Motor neuron (in vitro differentiated cells): ENCODE results near the gene SENP1. TPM values are rescaled to one million over a fixed set of nuclear protein-coding genes. Genes with fewer than 3 reads are reported as not detected.

Experiments
- ATAC-seq, 8 experiments: fragments of 200-7000 bp; cut with Tn5 transposase; replicated peaks in 6 of 8; 2 replicates each; pipeline ENCODE4 v1.8.0; 2021; ENCODE audit warnings: mild to moderate bottlenecking in 8 of 8, moderate library complexity in 8 of 8
- H3K27ac ChIP-seq, 2 donors: fragments of 250-450 bp; sonication (Bioruptor Pico); 2 replicates each; pipeline ENCODE4 v1.9.0; 2021; ENCODE audit warnings: antibody characterized with exemption in 2 of 2, mild to moderate bottlenecking in 2 of 2, moderate library complexity in 1 of 2
- H3K4me1 ChIP-seq, 2 donors: fragments of 250-450 bp; sonication (Bioruptor Pico); replicated peaks in 1 of 2; 2 replicates each; pipeline ENCODE4 v1.6.1; 2021; ENCODE audit warnings: antibody characterized with exemption in 2 of 2, mild to moderate bottlenecking in 2 of 2, moderate library complexity in 1 of 2
- H3K4me3 ChIP-seq, 5 donors: fragments of 250-450 bp; sonication (Bioruptor Pico); 2 replicates each; pipeline ENCODE4 v1.9.0; 2021; ENCODE audit warnings: antibody characterized with exemption in 5 of 5, mild to moderate bottlenecking in 5 of 5, moderate library complexity in 4 of 5
- WGBS, 10 experiments: fragments of 450-650 bp; shearing (Covaris generic); methylation state at CpG; one replicate each; pipeline ENCODE4 v1.0.0; 2022; 5-methylcytosine and 5-hydroxymethylcytosine counted together
- in situ Hi-C, 9 experiments: fragments of 400-800 bp; cut with MboI; loops; one replicate each; pipeline ENCODE4 v1.15.0; 2021; ENCODE audit warnings: low sequenced_read_pairs in 9 of 9, low pct_unique_long_range_greater_than_20kb in 2 of 9; ENCODE audit not compliant: unreplicated experiment in 9 of 9
- total RNA-seq, 8 experiments: library from RNA; unstranded; fragments of 300-600 nt; gene quantifications; 2 replicates each; pipeline versions ENCODE4 v1.2.3 to v1.2.4, GENCODE V29; 2022

SENP1 gene
- total RNA-seq, 8 experiments from 2014 or later, result 9.5 to 28.8 (median 19.2) TPM

DNA sequence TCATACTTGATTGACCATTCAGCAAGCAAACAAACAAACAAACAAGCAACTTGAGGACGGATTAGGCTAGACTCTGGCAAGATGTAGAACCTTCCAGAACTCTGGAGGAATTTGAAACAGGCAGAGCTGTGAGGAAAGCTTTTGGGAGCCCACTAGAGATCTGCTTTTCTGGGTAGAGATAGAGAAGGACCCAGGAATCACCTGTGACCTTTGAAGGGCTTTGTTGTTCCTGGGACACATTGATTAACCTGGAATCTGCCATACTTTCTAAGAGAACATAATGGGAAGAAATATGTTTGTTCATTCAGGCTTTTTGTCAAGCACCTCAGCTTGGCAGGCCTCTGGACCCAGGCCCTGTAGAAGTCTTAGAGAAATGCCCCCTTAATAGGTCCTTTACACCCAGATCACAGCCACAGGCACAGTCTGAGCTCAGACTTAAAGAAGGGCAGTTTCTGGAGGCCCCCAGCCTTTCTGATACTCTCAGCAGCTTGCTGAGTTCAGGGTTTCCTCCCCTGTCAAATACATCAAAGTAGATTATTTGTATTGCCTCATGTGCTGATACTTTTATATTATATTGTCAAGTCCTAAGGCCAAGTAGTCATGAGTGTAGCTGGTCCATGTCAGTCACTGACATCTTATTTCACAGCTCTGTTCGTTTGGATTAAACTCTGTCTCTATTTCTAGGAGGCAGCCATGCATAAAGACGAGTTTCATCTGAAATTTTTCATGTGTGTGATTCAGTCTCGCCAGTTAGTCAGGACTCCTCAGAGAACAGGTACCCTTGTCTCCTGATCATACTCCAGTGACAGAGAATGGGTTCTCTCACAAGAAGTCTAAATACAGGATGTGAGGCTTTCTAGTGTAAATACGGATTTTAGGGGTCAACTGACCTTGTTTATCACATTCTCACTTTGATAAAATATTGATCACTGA lies 1.1 kb upstream of the SENP1 start:
- WGBS, 10 experiments, result 48 to 100% (median 80%) methylated on average over 1 to 5 of the region's 5 CpGs; no CpG with 5 or more reads in 3 of the 10 experiments
- no peak for ATAC-seq
- H3K27ac ChIP-seq, result peak overlapping the region; percentile 95 to 97
- peak overlapping the region; percentile 64 to 85 (median 69) for H3K4me3 ChIP-seq
- in situ Hi-C loops, result no loop called here
- H3K4me1 ChIP-seq, result peaks cover 11 to 15% of the 10 kb centered on the region in 2 donors

DNA sequence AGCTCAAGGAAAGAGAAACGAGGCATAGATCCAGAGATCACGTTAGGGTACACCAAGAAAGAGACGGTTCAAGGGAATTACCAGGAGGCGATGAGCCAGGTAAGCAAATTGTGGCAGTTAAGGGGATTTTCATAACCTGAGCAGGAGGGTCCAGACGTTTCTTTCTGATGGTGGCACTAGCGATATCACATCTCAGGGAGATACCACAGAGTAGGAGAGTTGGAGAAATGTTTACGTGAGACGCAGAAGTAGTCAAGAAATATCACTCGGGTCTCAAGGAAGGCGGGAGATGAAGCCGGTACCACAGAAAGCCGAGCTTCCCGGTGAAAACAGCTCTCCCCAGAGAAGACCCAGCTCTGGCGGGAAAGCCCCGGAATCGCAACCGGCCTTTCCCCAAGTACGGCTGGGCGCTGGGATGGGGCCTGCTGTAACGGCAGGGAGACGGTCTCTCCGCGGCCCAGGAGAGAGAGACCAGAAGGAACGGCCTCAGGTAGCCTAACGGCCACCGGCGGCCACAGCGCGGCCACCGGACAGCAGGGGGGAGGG lies 485 bp downstream of the SENP1 start:
- peak in 2 of 8 experiments; percentile 32 to 50 for ATAC-seq
- Histone ChIP-seq H3K4me3 (peak overlapping the region; percentile 64 to 85 (median 69)), H3K4me1 (peaks cover 11 to 15% of the 10 kb centered on the region in 2 donors), H3K27ac (peak overlapping the region; percentile 95 to 97)
- 0 to 19% (median 0%) methylated on average over 1 to 23 of the region's 30 CpGs for WGBS, 10 experiments
- in situ Hi-C loops, result no loop called here

DNA sequence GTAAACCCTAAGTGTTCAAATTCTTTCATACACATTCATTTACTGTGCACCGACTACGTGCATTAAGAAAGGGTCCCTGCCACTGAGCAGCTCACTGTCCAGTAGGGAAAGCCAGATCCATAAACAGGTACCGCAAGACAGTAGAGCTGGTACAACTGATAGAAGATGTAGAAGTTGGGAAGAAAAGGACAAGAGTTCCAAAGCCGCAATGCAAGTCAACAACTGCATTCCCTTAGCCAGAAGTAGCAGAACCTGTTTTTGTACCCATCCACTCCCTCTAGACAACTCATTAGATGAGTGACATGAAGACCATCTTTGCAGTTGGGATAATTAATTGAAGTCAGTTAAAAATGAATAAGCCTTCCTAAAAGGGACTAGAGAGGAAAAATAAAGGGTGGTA lies 1.3 kb downstream of the SENP1 start:
- H3K4me1 ChIP-seq, result peaks cover 11 to 15% of the 10 kb centered on the region in 2 donors
- no peak for ATAC-seq
- WGBS, 10 experiments, result 57 to 100% (median 87%) methylated on average over 1 to 4 of the region's 4 CpGs; no CpG with 5 or more reads in 1 of the 10 experiments
- H3K4me3 ChIP-seq, result peak overlapping the region; percentile 64 to 85 (median 69)
- H3K27ac ChIP-seq, result no peak overlapping the region
- in situ Hi-C loops, result no loop called here

DNA sequence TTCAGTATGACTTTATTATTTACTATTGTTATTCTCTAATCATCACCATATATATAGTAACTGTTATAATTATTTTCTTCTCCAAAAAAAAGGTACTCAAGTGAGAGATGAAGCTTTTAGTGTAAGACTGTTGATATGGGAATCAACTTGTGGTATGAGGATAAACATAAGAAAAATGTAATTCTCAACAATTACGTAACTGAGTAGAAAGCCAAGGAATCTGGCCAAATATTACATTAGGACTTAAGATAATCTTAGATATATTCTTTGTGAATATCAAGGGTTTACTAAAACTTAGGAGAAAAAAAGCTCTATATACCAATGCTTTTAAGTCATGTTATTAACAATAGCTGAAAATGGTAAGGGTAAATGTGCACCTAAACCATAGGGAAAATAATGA lies 13.3 kb downstream of the SENP1 start:
- 88 to 100% (median 100%) methylated on average over 1 of the region's 1 CpG; no CpG with 5 or more reads in 1 of the 10 experiments for WGBS, 10 experiments
- no peak overlapping the region for H3K27ac ChIP-seq
- in situ Hi-C loops, result no loop called here
- H3K4me1 ChIP-seq, result no peaks in the 10 kb centered on the region
- no peak for ATAC-seq
- H3K4me3 ChIP-seq, result no peak overlapping the region

DNA sequence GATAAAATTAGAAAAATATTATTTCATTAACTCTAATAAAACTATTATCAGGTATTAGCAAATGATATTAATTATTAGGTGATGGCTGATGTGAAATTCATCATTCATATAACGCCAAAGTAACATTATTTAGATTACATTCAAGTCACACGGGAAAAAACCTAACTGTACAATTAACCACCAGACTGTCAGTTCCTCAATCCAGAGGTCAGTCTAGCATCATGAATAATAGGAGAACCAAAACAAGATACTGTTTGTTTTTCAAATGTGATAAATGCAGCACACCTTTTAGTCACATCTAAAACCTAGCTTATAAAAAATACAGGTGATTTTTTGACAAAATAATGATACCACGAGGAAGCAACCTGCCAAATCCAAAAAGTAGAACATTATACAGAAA lies 19.6 kb downstream of the SENP1 start:
- no peak for ATAC-seq
- H3K4me1 ChIP-seq, result no peaks in the 10 kb centered on the region
- in situ Hi-C loops, result loop anchor here in 1 of 9 experiments (10.0 kb wide), 1 partner anchor 78 kb away; no protein-coding TSS in a partner anchor
- no peak overlapping the region for H3K27ac ChIP-seq
- no peak overlapping the region for H3K4me3 ChIP-seq
- WGBS, 10 experiments, result 90 to 100% (median 93%) methylated on average over 1 to 3 of the region's 3 CpGs; no CpG with 5 or more reads in 1 of the 10 experiments

DNA sequence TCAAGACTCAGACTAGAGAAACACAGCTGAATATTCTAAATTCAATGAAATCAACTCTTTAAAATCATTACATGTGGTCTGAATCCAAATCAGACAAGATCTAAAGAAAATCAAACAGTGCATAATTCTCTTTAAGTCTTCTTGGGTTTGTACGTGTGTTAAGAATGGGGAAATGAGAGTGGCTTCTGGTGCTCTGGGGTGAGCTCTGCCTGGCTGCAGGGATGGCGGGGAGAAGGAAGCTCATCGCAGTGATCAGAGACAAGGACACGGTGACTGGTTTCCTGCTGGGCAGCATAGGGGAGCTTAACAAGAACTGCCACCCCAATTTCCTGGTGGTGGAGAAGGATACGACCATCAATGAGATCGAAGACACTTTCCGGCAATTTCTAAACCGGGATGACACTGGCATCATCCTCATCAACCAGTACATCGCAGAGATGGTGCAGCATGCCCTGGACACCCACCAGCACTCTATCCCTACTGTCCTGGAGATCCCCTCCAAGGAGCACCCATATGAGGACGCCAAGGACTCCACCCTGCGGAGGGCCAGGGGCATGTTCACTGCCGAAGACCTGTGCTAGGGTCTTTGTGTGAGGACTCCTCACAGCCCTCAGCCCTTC lies 20.9 kb downstream of the SENP1 start:
- H3K4me1 ChIP-seq, result no peaks in the 10 kb centered on the region
- in situ Hi-C loops, result loop anchor here in 1 of 9 experiments (10.0 kb wide), 1 partner anchor 80 kb away; no protein-coding TSS in a partner anchor
- WGBS, 10 experiments, result 60 to 100% (median 94%) methylated on average over 2 to 10 of the region's 12 CpGs; no CpG with 5 or more reads in 2 of the 10 experiments
- ATAC-seq, result no peak
- H3K4me3 ChIP-seq, result no peak overlapping the region
- no peak overlapping the region for H3K27ac ChIP-seq

DNA sequence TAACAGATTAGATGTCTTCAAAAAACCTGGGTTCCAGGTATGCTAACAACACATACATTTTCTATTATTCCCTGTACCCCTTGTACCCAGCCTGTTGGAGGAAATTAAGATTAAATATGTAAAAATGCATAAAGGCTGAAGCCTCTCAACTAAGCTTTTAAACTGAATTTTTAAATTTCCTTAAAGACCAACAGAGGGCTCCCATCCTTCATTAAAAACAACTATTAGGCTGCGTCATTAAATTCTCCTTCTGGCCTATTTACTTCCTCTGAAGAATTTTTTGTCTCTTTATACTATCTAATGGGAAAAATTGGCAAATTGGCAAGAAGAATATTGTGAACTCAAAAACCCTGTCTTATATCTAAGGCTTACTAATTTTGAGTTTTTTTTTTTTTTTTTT lies 21.8 kb downstream of the SENP1 start:
- in situ Hi-C loops, result loop anchor here in 1 of 9 experiments (10.0 kb wide), 1 partner anchor 81 kb away; no protein-coding TSS in a partner anchor
- ATAC-seq, result peak in 3 of 8 experiments; percentile 44 to 48 (median 47)
- 14 to 100% (median 86%) methylated on average over 1 of the region's 1 CpG; no CpG with 5 or more reads in 1 of the 10 experiments for WGBS, 10 experiments

DNA sequence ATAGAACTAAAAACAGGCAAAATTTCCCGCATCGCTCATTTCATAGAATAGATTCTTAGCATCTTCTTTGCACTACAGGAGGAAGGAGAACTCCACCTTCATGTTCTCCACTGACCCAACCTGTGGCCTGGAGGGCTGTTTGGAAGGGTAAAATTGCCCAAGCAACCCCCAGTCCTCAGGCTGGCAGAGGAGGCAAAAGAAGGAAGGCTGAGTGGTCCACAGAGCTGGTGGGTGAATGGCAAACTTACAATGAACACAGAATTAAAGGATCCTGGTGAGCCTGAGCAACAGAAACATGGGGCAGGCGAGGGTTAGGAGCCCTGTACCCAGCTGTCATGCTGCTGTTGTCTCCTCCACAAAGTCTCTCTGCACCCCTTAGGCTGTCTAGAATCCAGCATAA lies 25.1 kb downstream of the SENP1 start:
- Histone ChIP-seq H3K4me3 (no peak overlapping the region), H3K27ac (no peak overlapping the region), H3K4me1 (no peaks in the 10 kb centered on the region)
- in situ Hi-C loops, result loop anchor here in 1 of 9 experiments (10.0 kb wide), 1 partner anchor 84 kb away; no protein-coding TSS in a partner anchor
- 93 to 100% (median 100%) methylated on average over 1 to 3 of the region's 3 CpGs; no CpG with 5 or more reads in 1 of the 10 experiments for WGBS, 10 experiments
- ATAC-seq, result no peak

More for the DNA sequence above, 21.8 kb downstream of the SENP1 start:
- Histone ChIP-seq H3K27ac (no peak overlapping the region), H3K4me1 (no peaks in the 10 kb centered on the region), H3K4me3 (no peak overlapping the region)

DNA sequence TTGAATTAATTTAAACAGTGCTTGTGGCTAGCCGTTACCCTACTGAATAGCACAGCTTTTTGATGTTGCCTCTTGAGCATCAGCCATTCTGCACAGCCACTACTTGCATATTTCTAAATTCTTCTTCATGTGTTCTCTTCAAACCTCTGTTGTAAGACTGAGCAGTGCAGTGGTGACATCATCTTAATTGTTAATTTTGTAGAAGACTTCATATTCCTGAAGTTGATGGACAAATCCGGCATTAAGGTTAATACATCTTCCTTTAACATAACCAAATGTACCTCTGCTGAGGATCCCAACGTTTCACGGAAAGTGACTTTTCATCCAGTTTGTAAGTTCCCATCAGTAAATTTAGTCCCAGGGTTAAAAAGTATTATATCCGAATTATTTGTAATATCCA lies 25.6 kb downstream of the SENP1 start:
- 84 to 100% (median 92%) methylated on average over 2 to 5 of the region's 5 CpGs for WGBS, 10 experiments
- no peak for ATAC-seq
- Histone ChIP-seq H3K27ac (no peak overlapping the region), H3K4me3 (no peak overlapping the region), H3K4me1 (no peaks in the 10 kb centered on the region)
- in situ Hi-C loops, result loop anchor here in 1 of 9 experiments (10.0 kb wide), 1 partner anchor 85 kb away; no protein-coding TSS in a partner anchor

DNA sequence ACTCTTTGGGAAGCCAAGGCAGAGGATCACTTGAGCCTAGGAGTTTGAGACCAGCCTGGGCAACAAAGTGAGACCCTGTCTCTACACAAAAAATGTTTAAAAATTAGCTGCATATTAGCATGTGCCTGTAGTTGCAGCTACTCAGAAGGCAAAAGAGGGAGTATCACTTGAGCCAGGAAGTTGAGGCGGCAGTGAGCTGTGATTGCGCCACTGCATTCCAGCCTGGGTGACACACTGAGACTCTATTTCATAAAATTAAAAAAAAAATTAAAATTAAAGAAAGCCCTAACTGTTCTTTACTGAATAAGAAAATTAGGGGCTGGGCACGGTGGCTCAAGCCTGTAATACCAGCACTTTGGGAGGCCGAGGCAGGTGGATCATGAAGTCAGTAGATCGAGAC lies 27.0 kb downstream of the SENP1 start:
- in situ Hi-C loops, result no loop called here

DNA sequence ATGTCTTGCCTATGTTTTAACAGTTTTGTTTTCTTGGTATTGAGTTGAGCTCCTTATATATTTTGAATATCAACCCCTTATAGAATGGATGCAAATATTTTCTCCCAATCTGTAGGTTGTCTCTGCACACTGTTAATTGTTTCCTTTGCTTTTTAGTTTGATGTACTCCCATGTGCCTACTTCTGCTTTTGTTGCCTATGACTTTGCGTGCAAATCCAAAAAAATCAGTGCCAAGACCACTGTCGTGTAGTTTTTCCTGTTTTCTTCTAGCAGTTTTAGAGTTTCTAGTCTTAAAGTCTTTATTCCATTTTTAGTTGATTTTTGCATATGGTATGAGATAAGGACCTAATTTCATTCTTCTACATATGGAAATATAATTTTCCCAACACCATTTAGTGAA lies 28.8 kb downstream of the SENP1 start:
- WGBS, 10 experiments, result 86 to 100% (median 100%) methylated on average over 1 to 2 of the region's 2 CpGs; no CpG with 5 or more reads in 1 of the 10 experiments
- no peak overlapping the region for H3K4me3 ChIP-seq
- H3K27ac ChIP-seq, result no peak overlapping the region
- no peaks in the 10 kb centered on the region for H3K4me1 ChIP-seq
- in situ Hi-C loops, result no loop called here
- ATAC-seq, result no peak

More for the DNA sequence above, 27.0 kb downstream of the SENP1 start:
- peak in 2 of 8 experiments; percentile 43 to 84 for ATAC-seq
- H3K4me3 ChIP-seq, result no peak overlapping the region
- no peak overlapping the region for H3K27ac ChIP-seq
- 37 to 100% (median 93%) methylated on average over 1 to 5 of the region's 5 CpGs; no CpG with 5 or more reads in 1 of the 10 experiments for WGBS, 10 experiments
- H3K4me1 ChIP-seq, result no peaks in the 10 kb centered on the region

DNA sequence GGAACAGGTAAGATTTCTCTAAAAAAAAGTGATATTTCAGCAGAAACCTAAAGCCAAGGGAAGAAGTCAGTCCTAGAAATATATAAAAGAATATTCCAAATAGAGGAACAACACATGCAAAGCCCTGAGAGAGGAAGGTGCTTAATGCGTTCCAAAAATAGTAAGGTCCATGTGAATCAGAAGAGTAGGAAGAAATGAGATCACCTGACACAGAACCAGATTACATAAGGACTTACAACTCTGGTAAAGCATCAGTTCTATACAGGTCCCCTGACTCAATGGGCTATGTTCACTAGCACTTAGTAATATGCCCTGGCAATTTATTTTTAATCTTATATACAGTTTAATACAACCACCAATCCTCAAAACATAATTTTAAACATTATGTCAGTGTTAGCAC lies 30.0 kb downstream of the SENP1 start:
- WGBS, 10 experiments, result 80 to 100% (median 94%) methylated on average over 1 of the region's 1 CpG
- ATAC-seq, result no peak
- in situ Hi-C loops, result no loop called here
- no peaks in the 10 kb centered on the region for H3K4me1 ChIP-seq
- no peak overlapping the region for H3K27ac ChIP-seq
- no peak overlapping the region for H3K4me3 ChIP-seq
